ENCODE data around the gene NKAIN2.
"Not testable (repeated sequence)": the region's sequence is repeated elsewhere in the genome, so short reads cannot be mapped to it uniquely, and the experiment has no call there.

Gene NKAIN2

DNA sequence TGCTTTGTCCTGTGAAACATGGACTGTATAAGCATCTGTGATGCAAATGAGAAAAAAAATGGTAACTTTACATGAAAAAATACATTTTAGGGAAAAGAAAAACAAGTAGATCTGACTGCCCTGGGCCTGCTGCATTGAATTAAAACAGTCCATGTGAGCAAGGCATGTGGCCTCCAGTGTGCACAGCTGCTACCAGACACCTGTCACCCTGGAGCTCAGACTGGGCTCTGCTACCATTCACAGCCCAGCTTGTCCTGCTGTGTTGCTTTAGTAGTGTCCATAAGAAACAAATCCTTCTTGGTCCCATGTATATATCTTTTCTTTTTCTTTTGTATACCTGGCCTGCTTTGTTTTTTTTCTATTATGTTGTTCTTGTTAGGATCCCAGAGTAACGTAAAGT lies 315.9 kb downstream of the NKAIN2 start:
- no peak for DNase-seq

DNA sequence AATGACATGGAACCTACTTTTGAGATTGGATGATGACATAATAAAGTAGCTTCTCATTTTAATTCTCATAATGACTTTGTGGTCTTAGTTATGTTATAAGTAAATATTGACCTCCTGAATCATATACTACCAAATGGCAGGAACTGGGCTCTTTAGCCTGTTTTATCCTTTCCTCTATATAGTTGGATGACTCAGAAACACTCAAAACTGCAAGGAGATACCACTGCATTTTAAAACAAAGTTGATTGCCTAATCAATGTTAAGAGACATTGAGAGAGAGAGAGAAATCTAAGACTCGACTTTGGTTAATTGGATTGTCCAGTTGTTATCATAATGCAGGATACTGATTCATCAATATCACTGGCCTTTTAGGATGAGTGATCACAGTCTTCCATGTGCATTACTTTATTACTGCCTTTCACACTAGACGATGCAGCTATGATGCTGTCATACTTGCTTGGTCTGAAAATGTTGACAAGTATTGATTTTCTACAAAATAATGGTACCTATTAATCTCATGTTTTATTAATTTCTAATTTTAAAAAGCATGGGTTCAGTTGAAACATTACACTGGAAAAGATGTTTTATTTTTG lies 320.0 kb downstream of the NKAIN2 start:
- no peak for DNase-seq

DNA sequence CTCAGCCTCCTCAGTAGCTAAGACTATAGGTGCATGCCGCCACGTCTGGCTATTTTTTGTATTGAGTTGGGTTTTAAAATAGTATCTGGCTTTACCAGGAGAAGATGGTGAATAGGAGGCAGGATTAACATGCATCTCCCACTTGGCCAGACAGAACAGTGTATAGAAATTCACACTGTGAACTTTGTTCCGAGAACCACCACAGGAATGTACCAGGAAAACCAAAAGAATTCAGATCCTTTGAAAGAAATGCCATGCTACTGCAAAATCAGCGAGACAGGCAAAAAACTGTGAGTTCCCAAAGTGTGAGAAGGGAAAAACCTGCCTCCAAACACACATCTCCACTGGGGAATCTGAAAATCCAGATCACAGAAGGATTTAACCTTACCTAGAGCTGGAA lies 327.6 kb downstream of the NKAIN2 start:
- DNase-seq: no peak

DNA sequence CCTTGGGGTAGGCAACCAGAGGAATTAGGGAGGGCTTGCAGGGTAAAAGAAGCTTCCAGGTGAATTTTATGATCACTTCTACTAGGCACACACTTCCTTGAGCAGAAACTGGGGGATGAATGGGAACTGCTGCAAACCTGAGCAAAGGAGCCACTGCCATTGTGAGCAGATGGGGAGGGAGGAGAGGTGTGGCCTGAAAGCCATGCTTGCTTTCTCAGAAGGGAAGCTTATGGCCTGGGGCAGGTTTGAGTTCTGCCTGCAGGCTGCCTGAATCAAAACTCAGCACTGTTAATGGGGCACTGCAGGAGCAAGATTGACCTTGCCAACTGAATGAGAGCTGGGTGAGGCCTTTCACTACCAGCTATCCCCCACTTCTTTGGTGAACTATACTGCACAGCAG lies 328.1 kb downstream of the NKAIN2 start:
- no peak for DNase-seq

DNA sequence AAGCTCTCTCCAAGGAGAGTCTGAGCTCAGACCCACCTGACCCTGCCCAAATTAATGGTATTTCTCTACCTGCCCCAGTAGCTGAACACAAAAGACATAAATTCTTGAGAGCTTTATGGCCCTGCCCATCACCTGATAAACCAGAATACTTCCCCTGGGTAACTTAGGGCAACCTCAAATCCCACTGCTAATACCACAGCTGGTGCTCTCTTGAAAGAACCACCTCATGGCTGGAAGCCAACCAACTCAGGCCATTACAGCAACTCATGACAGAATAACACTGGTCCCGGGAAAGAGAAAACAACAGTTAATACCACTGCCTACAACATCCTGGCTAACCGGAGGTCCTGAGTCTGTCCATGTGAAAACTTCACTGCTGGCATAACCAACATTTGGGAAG lies 328.6 kb downstream of the NKAIN2 start:
- no peak for DNase-seq

DNA sequence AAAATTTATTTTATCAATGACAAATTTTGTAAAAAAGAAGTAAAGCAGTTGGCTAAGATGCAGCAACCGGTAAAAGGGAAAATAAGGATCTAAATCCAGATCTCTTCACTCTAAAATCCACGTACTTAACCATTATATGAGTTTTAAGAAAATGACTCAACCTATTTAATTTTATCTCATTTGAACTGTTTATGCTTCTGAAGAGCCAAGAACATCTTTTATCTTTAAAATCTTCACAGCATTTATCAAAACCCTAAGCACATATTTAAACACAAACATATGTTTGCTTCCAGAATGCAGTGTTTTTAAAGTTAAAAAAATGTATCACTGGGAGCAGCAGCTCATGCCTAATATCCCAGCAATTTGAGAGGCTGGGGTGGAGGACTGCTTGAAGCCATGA lies 339.2 kb downstream of the NKAIN2 start:
- no peak for DNase-seq

DNA sequence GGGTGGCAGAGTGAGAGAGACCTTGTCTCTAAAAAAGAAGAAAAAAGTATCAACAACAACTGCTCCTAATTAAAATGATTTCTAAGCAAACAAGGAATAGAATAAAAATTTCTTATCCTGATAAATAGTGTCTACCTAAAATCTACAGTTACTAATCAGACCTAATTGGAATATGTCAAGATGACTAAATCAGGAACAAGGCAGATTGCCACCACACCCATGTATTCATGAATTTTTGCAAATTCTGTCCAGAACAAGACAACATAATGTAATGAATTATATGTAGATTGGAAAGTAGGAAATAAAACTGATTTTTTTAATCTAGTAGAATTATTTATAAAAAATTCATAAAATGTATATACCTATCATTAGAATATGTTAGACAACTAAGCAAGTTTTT lies 339.8 kb downstream of the NKAIN2 start:
- no peak for DNase-seq

DNA sequence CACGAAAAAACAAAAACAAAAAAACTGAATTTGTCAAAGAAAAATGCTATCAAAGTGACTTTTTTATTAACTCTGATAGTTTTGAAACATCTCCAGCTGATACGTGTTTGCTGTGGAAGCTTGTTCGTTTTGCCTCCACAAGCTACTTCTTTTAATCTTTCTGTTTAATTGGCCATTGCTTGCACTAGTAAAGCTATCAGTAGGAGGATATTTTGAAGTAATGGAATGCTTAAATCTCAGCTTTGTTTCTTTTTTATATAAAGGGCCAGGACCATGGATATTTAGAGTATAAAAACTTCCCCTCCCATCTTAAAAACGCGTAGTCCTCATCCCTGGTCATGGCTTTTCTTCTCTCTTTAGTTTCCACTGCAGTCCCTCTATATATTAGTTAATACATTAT lies 344.0 kb downstream of the NKAIN2 start:
- no peak for DNase-seq

DNA sequence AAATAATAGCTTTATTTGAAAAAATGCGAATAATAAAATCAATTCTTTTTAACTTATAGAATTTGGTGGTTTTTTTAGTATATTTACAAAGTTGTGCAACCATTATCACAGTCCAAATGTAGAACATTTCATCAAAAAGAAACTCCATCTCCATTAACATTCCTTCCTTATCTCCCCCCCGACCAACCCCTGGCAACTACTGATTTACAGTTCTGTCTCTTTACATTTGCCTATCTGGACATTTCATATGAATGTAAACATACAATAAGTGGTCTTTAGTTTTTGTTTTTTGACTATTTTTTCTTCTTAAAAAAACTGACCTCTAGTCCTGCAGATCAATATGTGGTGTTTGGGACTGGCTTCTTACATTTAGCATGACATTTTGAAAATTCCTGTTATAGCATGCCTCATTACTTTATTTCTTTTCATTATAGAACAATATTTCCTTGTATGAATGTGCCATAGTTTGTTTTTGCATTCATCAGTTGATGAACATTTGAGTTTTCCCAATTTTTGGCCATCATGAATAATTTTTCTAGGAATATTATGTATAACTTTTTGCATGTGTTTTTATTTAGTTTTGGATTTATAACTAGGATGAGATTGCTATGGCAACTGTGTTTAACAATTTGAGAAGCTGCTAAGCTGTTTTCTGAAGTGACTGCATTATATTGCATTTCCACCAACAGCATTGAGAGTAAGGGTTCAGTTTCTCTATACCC lies 344.7 kb downstream of the NKAIN2 start:
- no peak for DNase-seq

DNA sequence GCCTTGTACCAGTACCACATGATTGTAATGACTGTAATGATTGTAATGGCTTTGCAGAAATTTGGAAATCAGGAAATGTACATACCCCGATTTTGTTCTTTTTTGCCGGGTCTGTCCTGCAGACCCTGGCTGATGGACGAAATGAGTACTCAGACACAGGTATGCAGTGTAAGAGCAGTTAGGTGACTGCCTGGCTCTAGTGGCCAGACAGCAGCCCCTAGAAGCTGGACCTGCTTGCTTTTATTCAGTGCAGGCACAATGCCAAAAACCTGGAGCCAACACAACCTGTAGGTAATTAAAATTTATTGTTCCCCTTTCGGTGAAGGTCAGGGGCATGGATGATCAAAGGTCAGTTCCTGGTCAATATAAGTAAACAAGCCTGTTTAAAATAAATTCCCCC lies 346.0 kb downstream of the NKAIN2 start:
- no peak for DNase-seq

DNA sequence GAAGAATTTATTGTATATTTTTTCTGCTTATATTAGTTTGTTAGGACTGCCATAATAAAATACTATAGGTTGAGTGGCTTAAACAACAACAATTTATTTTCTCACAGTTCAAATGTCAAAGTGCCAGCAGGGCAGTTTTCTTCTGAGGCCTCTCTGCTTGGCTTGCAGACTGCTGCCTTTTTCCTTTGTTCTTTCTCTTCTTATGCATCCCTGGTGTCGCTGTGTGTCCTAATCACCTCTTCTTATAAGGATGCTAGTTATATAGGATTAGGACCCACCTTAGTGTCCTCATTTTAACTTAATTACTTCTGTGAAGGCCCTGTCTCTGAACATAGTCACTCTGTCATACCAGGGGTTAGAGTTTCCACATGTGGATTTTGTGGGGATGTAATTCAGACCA lies 354.4 kb downstream of the NKAIN2 start:
- no peak for DNase-seq

DNA sequence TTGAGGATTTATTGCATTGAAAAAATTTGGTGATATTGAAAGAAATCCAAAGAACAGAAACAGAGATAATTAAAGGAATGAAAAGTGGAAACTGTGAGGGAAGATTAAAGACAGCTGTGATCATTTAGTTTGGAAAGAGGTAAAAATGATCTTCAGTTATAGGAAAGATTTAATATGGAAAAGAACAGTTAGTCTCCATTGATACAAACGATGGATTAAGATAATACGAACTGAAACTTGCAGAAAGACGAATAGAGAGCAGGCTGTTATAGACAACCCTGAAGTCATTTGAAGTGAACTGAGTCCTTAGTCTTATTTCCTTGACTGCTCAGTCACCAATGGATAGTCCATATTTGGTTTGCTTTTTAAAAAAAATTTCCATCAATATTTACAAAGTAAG lies 360.0 kb downstream of the NKAIN2 start:
- DNase-seq: no peak

DNA sequence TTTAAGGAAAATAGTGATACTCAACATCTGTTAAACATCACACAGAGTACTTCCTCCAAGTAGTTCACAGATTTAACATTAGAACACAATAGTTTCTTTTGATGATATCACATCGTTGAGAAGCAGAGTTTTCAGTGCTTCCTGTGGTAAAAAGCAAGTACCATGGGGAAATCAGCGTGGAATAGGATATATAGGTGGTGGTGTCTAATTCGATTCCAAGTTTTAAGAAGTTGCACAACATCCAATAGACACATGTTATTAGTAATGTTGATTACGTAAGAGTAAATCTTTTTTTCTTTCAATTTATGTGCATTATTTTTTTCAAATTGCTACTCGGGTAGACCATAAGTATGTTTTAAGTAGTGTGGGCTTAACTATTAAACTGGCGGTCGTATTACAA lies 360.7 kb downstream of the NKAIN2 start:
- DNase-seq: no peak

DNA sequence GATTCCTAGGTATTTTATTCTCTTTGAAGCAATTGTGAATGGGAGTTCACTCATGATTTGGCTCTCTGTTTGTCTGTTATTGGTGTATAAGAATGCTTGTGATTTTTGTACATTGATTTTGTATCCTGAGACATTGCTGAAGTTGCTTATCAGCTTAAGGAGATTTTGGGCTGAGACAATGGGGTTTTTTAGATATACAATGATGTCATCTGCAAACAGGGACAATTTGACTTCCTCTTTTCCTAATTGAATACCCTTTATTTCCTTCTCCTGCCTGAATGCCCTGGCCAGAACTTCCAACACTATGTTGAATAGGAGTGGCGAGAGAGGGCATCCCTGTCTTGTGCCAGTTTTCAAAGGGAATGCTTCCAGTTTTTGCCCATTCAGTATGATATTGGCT lies 363.6 kb downstream of the NKAIN2 start:
- DNase-seq: not testable (repeated sequence)

DNA sequence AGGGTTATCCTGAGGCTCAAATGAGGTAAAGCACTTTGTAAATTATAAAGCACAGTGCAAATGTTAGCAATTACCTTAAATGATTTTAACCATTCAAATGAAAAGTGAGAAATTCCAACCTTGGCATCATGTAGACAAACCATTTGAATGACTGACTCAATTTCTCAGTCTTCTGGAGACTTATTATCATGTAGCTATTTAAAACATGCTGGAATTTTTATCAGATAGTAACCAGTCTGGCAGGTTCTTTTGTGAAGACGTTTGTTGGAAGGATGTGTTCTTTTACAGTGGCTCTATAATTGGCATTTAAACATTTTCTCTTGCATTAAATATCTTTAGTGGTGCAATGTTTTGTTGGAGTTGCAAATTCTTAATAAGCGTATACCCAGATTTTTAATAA lies 386.6 kb downstream of the NKAIN2 start:
- no peak for DNase-seq

DNA sequence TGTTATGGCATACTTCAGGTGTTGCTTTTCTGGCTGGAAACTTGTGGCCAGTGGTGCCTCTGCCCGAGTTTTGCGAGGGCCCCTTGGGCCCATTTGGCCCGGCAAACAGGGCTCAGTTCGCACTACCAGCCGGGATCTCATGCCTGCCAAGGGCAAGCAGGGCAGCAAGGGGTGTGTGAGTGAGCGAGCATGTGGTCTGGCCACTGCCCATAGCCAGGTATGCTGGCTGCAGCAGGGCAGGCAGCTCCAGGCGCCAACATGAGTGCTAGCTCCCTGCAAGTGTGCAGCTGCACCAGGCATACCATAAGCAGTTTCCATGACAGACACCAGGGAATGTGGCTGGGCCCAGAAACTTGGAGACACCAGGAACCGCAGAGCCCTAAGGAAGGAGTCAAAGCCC lies 389.5 kb downstream of the NKAIN2 start:
- no peak for DNase-seq

DNA sequence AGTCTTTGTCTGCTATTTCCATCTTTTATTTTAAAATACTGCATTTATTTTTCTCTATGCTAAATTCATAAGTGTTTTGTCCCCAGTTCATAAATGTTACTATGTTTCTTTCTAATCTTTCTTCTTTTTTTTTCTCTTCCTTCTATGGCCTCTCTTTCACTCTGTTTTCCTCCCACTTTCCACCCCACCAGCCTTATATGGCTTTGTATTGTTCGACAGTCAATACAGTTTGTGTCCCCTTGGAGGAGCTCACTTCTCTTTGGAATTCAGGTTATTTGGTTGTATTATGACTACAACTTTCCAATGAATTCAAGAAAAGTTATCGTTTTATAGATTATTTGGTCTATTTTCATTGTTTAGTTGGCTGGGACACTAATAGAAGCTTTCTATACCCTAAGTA lies 393.5 kb downstream of the NKAIN2 start:
- DNase-seq: no peak

DNA sequence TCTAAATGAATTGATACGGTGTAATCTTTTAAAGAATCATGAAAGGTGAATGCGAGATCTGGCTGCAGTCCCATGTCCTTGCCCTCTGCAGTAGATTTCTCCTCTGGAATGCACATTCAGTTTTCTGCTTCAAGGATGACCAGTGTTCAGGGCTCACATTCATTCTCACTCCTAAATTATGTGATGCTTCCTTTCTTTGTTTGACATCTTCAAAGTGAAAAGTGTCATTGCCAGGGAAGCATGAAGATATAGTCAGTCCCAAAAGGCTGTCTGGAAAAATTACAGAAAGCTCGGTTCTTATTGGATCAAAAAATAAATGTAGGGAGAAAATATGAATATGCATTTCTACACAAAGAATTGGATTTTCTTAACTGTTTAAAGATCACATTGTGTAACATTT lies 395.6 kb downstream of the NKAIN2 start:
- DNase-seq: no peak

DNA sequence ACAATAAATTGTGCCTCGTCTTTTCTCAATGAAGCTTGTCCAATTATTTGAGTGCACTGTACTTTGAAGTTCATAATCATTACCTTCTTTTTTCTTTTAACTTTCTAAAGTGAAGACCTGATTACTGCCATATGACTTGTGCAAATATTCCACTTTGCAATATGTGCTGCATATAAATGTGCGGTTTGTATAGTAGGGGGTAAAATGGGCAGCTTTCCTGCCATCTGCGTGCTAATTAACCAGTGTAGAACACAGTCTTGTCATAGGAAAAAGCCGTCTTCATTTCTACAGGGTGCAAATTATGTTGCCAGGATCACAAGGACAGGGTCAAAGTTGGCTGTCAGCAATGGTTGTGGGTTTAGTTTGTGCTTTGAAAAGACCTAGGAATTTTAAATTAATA lies 397.0 kb downstream of the NKAIN2 start:
- DNase-seq: no peak

DNA sequence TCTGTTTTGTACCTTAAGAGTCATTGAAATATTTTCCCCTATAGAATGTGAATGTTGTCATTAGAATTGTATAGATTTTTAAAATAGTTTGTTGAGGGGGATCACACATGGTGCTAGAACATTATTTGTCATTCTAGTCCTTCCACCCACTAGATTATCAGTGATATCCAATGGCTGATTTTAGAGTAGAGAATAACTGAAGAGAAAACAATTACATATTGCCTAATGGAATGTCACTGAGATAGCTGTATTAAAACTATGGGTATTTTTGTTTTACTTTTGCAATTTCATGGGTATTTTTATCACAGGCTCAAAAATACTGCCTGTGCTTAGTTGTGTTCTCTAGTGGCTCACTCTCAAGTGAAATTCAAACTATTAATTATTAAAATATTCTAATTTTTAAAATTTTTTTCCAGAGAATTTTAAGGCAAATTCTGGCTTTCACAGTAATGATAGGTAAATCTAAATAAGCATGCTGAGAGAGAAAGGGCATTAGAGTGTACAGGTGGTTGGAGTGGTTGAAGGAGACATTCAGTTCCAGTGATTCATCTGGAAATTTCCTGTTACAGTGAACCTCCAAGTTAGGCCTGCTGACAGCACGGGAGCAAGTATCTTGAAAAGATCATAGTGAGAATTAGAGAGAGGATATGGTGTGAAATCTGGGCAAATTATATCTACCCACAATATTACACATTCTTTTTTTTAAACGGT lies 399.6 kb downstream of the NKAIN2 start:
- DNase-seq: no peak

DNA sequence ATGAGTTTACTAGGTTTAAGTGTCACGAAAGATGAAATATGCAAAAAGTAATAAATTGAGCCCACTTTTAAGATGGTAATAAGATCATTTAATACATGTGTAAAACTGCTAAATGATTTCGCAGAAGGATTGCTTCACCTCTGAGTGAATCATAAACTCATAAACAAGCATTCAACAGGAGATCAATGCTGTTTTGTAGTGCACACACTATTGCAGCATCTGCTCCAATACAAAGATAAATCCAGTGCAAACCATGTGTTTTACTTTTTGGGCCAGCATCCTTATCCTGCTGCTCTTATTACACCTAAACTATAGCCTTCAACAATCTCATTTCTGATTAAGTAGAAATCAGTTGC lies 400.1 kb downstream of the NKAIN2 start:
- DNase-seq: no peak

DNA sequence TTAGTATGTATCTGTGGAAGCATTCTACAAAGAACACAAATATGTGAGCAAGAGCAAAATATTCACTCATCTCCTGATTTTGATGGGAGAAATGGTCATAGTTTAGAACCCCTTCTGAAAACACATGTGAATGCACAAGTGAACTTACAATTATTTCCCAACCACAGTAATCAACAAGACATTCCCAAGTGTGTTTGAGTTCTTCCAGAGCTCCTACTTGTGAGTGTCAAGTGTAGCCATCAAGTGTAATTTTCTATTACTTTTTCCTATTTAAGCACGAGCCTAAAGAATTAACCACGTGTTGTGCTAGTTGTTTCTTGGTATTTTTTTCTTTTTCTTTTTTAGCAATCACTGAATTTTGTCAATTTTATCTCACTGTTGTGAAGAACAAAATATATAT lies 402.3 kb downstream of the NKAIN2 start:
- DNase-seq: no peak

DNA sequence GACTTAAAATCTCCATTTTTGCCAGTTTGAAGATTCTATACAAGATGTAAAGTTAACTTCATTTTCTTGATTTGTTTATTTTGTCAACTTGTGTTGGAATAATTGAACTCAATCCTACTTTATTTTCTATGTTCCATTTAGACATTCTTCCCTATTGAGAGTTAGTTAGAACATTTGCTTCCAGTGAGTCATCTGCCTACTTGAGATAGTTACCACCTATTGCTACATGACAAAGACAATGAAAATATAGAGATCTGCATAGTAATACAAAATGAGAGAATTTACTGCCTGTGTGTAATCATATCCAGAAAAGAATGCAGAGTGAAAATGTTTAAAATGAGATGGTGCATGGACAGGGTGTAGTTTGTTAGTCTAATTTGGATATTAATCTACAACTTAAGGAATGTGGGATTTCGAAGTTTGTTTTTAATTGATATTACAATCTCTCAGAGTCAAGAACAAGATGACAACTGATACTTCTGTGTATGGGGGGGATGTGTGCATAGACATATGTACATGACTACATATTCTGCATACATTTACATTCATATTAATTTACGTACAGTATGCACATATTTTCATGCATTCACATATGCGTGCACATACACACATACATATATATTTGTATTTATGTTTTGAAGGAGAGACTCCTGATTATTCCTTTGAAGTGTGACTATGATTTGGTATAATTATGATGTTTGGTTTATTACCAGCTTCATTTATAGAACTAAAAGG lies 420.1 kb downstream of the NKAIN2 start:
- DNase-seq: no peak

DNA sequence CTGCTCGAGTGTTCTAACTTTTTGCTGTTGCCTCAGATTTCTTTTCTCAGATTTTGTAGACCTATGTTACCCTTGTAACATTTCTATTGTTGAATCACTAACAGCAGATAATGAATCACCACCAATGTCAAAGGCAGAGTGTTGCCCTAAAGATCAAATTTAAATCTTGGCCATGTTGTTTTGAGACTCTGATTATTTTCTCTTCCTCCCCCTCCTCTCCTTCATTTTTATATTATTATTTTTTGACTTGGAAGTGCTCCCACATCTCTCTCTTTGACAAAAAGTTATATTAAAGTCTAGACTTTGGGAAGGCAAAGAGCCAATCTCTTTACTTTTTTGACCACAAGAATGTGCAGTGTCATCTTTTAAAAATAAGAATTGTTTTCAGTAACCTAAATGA lies 422.7 kb downstream of the NKAIN2 start:
- no peak for DNase-seq

Measured in CD4-positive, alpha-beta T cell treated with Interleukin-4 for 1 hour (primary cell).